ENCODE measurements around the gene RBBP8NL. TPM values are rescaled to one million over a fixed set of nuclear protein-coding genes. Genes with fewer than 3 reads are reported as not detected.
A peak's percentile ranks its signal among the peaks of the same experiment; 100 is the strongest.
"Not testable (repeated sequence)": the region's sequence is repeated elsewhere in the genome, so short reads cannot be mapped to it uniquely, and the experiment has no call there.

Gene RBBP8NL
- total RNA-seq, 1 experiment from 2014 or later: not detected

DNA sequence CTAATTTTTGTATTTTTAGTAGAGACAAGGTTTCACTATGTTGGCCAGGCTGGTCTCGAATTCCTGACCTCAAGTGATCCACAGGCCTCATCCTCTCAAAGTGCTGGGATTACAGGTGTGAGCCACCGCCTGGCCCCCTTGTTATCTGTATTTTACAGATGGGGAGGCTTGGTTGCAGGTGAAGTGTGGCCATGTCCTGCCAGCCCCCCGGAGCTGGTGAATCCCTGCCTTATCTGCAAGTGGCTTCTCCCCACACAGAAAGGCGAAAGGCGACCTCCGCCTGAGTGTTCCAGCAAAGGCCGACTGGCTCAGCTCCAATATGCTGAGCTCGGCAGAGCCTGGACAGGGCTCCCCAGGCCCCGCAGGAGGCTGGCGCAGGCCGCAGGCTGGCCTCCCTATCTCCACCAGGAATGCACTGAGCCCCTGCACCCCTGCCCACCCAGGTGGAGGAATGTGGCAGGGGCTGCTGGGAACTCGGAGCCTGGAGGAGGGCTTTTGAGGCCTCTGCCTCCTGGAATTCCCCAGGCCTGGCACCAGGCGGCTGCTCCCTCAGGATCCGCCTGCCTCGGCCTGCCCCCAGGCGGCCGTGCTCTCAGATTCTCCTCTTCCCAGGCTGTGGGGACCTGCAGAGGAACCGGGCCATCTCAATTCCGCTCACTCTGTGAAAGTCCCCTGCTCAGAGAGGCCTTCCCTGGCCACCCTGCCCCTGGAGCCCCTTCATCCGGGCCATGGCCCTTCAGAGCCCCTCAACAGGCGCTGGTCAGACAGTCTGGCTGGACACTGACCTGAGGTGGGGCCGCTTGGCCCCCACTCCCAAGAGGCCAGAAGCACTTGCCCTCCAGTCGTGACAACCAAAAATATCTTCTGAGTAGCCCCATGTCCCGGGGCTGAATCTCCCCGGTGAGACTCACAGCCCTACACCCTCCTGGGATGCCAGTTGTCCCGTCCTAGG, 51.0 kb downstream of the RBBP8NL start:
- CTCF ChIA-PET: interaction anchor here (0.6 to 5.0 kb wide), 10 partner anchors 10 to 366 kb away, joined by 3 to 87 read pairs (median 6); partner anchors contain the start of genes LAMA5 and RPS21

DNA sequence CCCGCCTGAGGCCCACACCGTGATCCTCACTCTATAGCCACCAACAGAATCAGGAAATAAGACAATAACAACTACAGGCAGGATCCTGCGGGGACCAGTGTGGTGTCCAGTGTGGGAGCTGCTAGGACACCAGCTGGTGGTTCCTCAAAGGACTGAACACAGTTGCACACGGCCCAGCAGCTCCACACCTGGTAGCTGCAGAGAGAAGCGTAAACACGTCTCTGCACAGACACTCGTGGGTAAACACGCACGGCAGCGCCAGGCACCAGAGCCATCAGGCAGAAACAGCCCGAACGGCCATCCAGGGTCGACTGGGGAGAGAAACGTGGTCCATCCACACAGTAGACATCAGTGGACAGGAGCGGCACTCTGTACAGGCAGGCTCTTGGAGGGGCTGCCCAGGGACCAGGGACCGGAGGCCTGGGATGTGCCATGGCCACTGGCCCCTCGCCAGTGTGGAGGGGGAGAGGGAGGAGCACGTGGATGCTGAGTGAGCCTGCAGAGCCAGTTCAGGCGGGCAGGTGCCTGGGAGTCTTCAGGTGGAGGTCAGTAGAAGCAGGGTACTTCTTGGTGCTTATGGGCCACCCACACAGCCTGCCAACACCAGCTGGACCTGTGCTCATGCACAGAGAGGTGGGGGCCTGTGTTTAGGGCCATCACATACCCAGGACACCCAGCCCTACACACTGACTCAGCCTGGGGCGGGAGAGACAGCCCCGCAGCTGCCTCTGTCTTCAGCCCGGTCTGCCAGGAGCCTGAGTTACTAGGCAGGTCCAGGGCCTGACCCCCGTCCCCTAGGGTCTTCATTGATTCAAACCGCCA, 52.8 kb downstream of the RBBP8NL start:
- Mint-ChIP-seq H3K4me3 (ENCODE audit: unreplicated experiment) (no peak overlapping the region), H3K27me3 (ENCODE audit: insufficient read depth, unreplicated experiment) (no peaks in the 10 kb centered on the region), H3K4me1 (ENCODE audit: insufficient read depth, unreplicated experiment) (peaks cover 17% of the 10 kb centered on the region), H3K36me3 (ENCODE audit: insufficient read depth, unreplicated experiment) (peaks cover 13% of the 10 kb centered on the region), H3K27ac (ENCODE audit: low read depth, unreplicated experiment) (no peak overlapping the region), H3K9me3 (ENCODE audit: unreplicated experiment) (no peaks in the 10 kb centered on the region)
- intact Hi-C loops (cut with micrococcal nuclease): no loop called here
- BruUV-seq (replicated peaks): no TSS peak
- DNase-seq (ENCODE audit: unreplicated experiment): no peak
- POLR2A ChIA-PET: interaction anchor here (0.7 to 10.4 kb wide), 12 partner anchors 8 to 87 kb away, joined by 3 to 307 read pairs (median 4); partner anchors contain the start of genes LAMA5 and RPS21
- TF ChIP-seq, protein P1, sequence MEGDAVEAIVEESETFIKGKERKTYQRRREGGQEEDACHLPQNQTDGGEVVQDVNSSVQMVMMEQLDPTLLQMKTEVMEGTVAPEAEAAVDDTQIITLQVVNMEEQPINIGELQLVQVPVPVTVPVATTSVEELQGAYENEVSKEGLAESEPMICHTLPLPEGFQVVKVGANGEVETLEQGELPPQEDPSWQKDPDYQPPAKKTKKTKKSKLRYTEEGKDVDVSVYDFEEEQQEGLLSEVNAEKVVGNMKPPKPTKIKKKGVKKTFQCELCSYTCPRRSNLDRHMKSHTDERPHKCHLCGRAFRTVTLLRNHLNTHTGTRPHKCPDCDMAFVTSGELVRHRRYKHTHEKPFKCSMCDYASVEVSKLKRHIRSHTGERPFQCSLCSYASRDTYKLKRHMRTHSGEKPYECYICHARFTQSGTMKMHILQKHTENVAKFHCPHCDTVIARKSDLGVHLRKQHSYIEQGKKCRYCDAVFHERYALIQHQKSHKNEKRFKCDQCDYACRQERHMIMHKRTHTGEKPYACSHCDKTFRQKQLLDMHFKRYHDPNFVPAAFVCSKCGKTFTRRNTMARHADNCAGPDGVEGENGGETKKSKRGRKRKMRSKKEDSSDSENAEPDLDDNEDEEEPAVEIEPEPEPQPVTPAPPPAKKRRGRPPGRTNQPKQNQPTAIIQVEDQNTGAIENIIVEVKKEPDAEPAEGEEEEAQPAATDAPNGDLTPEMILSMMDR (IDR thresholded peaks at IDR 0.05; ENCODE audit: unreplicated experiment): no peak
- CTCF ChIA-PET: interaction anchor here (0.7 to 5.0 kb wide), 7 partner anchors 8 to 117 kb away, joined by 3 to 87 read pairs (median 6); partner anchors contain the start of genes LAMA5 and RPS21

More for the DNA sequence above, 51.0 kb downstream of the RBBP8NL start:
- TF ChIP-seq, protein P1 (IDR thresholded peaks at IDR 0.05; ENCODE audit: unreplicated experiment): no peak
- intact Hi-C loops (cut with micrococcal nuclease): no loop called here
- Mint-ChIP-seq H3K4me3 (ENCODE audit: unreplicated experiment) (no peak overlapping the region), H3K36me3 (ENCODE audit: insufficient read depth, unreplicated experiment) (peaks cover 21% of the 10 kb centered on the region), H3K4me1 (ENCODE audit: insufficient read depth, unreplicated experiment) (peaks cover 11% of the 10 kb centered on the region), H3K9me3 (ENCODE audit: unreplicated experiment) (no peaks in the 10 kb centered on the region), H3K27ac (ENCODE audit: low read depth, unreplicated experiment) (no peak overlapping the region), H3K27me3 (ENCODE audit: insufficient read depth, unreplicated experiment) (no peaks in the 10 kb centered on the region)
- POLR2A ChIA-PET: interaction anchor here (1.1 to 10.4 kb wide), 11 partner anchors 10 to 73 kb away, joined by 3 to 307 read pairs (median 12); partner anchors contain the start of genes LAMA5 and RPS21
- DNase-seq (ENCODE audit: unreplicated experiment): peak; percentile 52
- BruUV-seq (replicated peaks): no TSS peak

- ChIA-PET CTCF (interaction anchor here (1.3 kb wide), 1 partner anchor 9 kb away, joined by 6 read pairs; no protein-coding TSS in a partner anchor), POLR2A (interaction anchor here (0.8 to 10.4 kb wide), 4 partner anchors 7 to 34 kb away, joined by 4 to 307 read pairs (median 40); partner anchors contain the start of genes LAMA5 and RPS21)
- H3K27ac Mint-ChIP-seq (ENCODE audit: low read depth, unreplicated experiment); DNase-seq (ENCODE audit: unreplicated experiment); H3K9me3 Mint-ChIP-seq (ENCODE audit: unreplicated experiment); BruUV-seq (replicated peaks); H3K4me3 Mint-ChIP-seq (ENCODE audit: unreplicated experiment); H3K36me3 Mint-ChIP-seq (ENCODE audit: insufficient read depth, unreplicated experiment); intact Hi-C loops (cut with micrococcal nuclease); H3K27me3 Mint-ChIP-seq (ENCODE audit: insufficient read depth, unreplicated experiment): not testable (repeated sequence)
- peaks cover 22% of the 10 kb centered on the region for H3K4me1 Mint-ChIP-seq (ENCODE audit: insufficient read depth, unreplicated experiment)
These were observed 53.6 kb downstream of the RBBP8NL start for GRCh38 chr20:62373631-62374179.
